Skeletal muscle tissue (tissue), 4 donors: ENCODE data around the gene AGBL1. TPM values are rescaled to one million over a fixed set of nuclear protein-coding genes. Genes with fewer than 3 reads are reported as not detected.

ENCODE experiments used
- H3K27ac ChIP-seq: one replicate; pipeline ENCODE4 v1.7.0; 2013; ENCODE audit warnings: mild to moderate bottlenecking, low read depth, low read length, inconsistent platforms
- H3K27me3 ChIP-seq, 3 donors: one replicate each; pipeline ENCODE4 v1.7.0; 2013; ENCODE audit warnings: low read length in 3 of 3; ENCODE audit not compliant: control insufficient read depth in 3 of 3, insufficient read depth in 3 of 3
- H3K36me3 ChIP-seq, 3 donors: one replicate each; pipeline ENCODE4 v1.7.0; 2013; ENCODE audit warnings: low read length in 3 of 3; ENCODE audit not compliant: control insufficient read depth in 3 of 3, insufficient read depth in 3 of 3
- H3K4me1 ChIP-seq, 3 donors: one replicate each; pipeline ENCODE4 v1.7.0; 2013; ENCODE audit warnings: low read length in 3 of 3, mild to moderate bottlenecking in 3 of 3; ENCODE audit not compliant: control insufficient read depth in 3 of 3, insufficient read depth in 3 of 3
- H3K4me3 ChIP-seq, 3 donors: one replicate each; pipeline ENCODE4 v1.7.0; 2013; ENCODE audit warnings: low read length in 3 of 3
- H3K9ac ChIP-seq, 3 donors: one replicate each; pipeline ENCODE4 v1.7.0; 2013; ENCODE audit warnings: low read length in 3 of 3, mild to moderate bottlenecking in 3 of 3, moderate library complexity in 2 of 3, low read depth in 1 of 3
- H3K9me3 ChIP-seq, 3 donors: one replicate each; pipeline ENCODE4 v1.7.0; 2013; ENCODE audit warnings: low read length in 3 of 3; ENCODE audit not compliant: control insufficient read depth in 3 of 3
- total RNA-seq: library from RNA; depleted of rRNA; stranded (reverse); fragments of >200 nt; gene quantifications from one replicate; pipeline ENCODE4 v1.2.3, GENCODE V29; 2014
- donor health status: Osteomylitis.

The AGBL1 gene
- total RNA-seq, 1 donor from 2014 or later = 31.3 TPM

GRCh38 chr15:86961669-86962068 is 882.0 kb downstream of the AGBL1 start:
- no peak overlapping the region for H3K9ac ChIP-seq
- H3K36me3 ChIP-seq = no peaks in the 10 kb centered on the region
- H3K27ac ChIP-seq = no peak overlapping the region
- H3K4me1 ChIP-seq = no peaks in the 10 kb centered on the region
- no peaks in the 10 kb centered on the region for H3K27me3 ChIP-seq
- no peaks in the 10 kb centered on the region for H3K9me3 ChIP-seq
- no peak overlapping the region for H3K4me3 ChIP-seq

- no peak overlapping the region for H3K27ac ChIP-seq
- no peaks in the 10 kb centered on the region for H3K4me1 ChIP-seq
- H3K4me3 ChIP-seq = no peak overlapping the region
- no peaks in the 10 kb centered on the region for H3K27me3 ChIP-seq
- H3K36me3 ChIP-seq = no peaks in the 10 kb centered on the region
- no peak overlapping the region for H3K9ac ChIP-seq
- H3K9me3 ChIP-seq = no peaks in the 10 kb centered on the region
Measured at GRCh38 chr15:86964271-86964670, 884.6 kb downstream of the AGBL1 start.

DNA sequence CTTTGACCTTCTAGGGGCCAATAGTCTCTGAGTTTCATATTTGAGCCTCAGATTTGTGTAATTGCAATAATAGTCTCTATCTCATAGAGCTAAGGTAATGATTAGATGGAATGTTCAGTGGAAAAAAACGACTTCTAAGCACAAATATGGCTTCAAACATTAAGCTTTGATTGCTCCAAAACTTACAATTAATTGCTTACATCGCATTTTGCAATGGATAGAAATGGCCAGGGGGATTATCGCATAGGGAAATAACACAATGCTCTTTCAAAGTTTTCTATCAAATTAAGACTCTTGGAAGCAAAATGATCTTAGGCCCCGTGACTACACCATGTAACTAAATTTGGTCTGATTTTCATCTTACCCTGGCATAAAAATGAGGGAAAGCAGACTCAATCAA is 888.6 kb downstream of the AGBL1 start:
- Histone ChIP-seq H3K27me3 (no peaks in the 10 kb centered on the region), H3K4me1 (no peaks in the 10 kb centered on the region), H3K9ac (no peak overlapping the region), H3K27ac (no peak overlapping the region), H3K9me3 (no peaks in the 10 kb centered on the region), H3K4me3 (no peak overlapping the region), H3K36me3 (no peaks in the 10 kb centered on the region)

GRCh38 chr15:86969364-86969763 is 889.7 kb downstream of the AGBL1 start:
- H3K4me1 ChIP-seq = no peaks in the 10 kb centered on the region
- no peaks in the 10 kb centered on the region for H3K27me3 ChIP-seq
- no peak overlapping the region for H3K9ac ChIP-seq

GRCh38 chr15:86973284-86973844 is 893.7 kb downstream of the AGBL1 start:
- no peak overlapping the region for H3K27ac ChIP-seq
- H3K27me3 ChIP-seq = no peaks in the 10 kb centered on the region
- no peak overlapping the region for H3K4me3 ChIP-seq
- no peak overlapping the region for H3K9ac ChIP-seq
- H3K9me3 ChIP-seq = no peaks in the 10 kb centered on the region
- no peaks in the 10 kb centered on the region for H3K4me1 ChIP-seq
- H3K36me3 ChIP-seq = no peaks in the 10 kb centered on the region

More at GRCh38 chr15:86969364-86969763, 889.7 kb downstream of the AGBL1 start:
- Histone ChIP-seq H3K27ac (no peak overlapping the region), H3K9me3 (no peaks in the 10 kb centered on the region), H3K36me3 (no peaks in the 10 kb centered on the region), H3K4me3 (no peak overlapping the region)

GRCh38 chr15:86988033-86988432 is 908.4 kb downstream of the AGBL1 start:
- Histone ChIP-seq H3K27ac (no peak overlapping the region), H3K27me3 (no peaks in the 10 kb centered on the region), H3K9ac (no peak overlapping the region), H3K4me1 (no peaks in the 10 kb centered on the region), H3K36me3 (no peaks in the 10 kb centered on the region), H3K4me3 (no peak overlapping the region), H3K9me3 (no peaks in the 10 kb centered on the region)

GRCh38 chr15:87021751-87022150 is 942.1 kb downstream of the AGBL1 start:
- H3K36me3 ChIP-seq = no peaks in the 10 kb centered on the region
- H3K4me3 ChIP-seq = no peak overlapping the region

GRCh38 chr15:87031540-87032230 is 952.0 kb downstream of the AGBL1 start:
- Histone ChIP-seq H3K9me3 (no peaks in the 10 kb centered on the region), H3K9ac (no peak overlapping the region), H3K36me3 (no peaks in the 10 kb centered on the region), H3K4me3 (no peak overlapping the region), H3K27me3 (no peaks in the 10 kb centered on the region), H3K4me1 (no peaks in the 10 kb centered on the region), H3K27ac (no peak overlapping the region)

More at GRCh38 chr15:87021751-87022150, 942.1 kb downstream of the AGBL1 start:
- Histone ChIP-seq H3K9ac (no peak overlapping the region), H3K9me3 (no peaks in the 10 kb centered on the region), H3K27ac (no peak overlapping the region), H3K4me1 (no peaks in the 10 kb centered on the region), H3K27me3 (no peaks in the 10 kb centered on the region)

- Histone ChIP-seq H3K4me3 (no peak overlapping the region), H3K27ac (no peak overlapping the region), H3K27me3 (no peaks in the 10 kb centered on the region), H3K9ac (no peak overlapping the region), H3K36me3 (no peaks in the 10 kb centered on the region), H3K9me3 (no peaks in the 10 kb centered on the region), H3K4me1 (no peaks in the 10 kb centered on the region)
Measured at GRCh38 chr15:87032295-87032694, 952.6 kb downstream of the AGBL1 start.

GRCh38 chr15:87033056-87033455 is 953.4 kb downstream of the AGBL1 start:
- Histone ChIP-seq H3K9ac (no peak overlapping the region), H3K36me3 (no peaks in the 10 kb centered on the region), H3K27ac (no peak overlapping the region), H3K9me3 (no peaks in the 10 kb centered on the region), H3K4me3 (no peak overlapping the region), H3K4me1 (no peaks in the 10 kb centered on the region), H3K27me3 (no peaks in the 10 kb centered on the region)
